ENCODE results near the gene RPL10. TPM values are rescaled to one million over a fixed set of nuclear protein-coding genes. Genes with fewer than 3 reads are reported as not detected.

Gene RPL10
- total RNA-seq, 1 experiment from 2014 or later = 2,466 TPM

DNA sequence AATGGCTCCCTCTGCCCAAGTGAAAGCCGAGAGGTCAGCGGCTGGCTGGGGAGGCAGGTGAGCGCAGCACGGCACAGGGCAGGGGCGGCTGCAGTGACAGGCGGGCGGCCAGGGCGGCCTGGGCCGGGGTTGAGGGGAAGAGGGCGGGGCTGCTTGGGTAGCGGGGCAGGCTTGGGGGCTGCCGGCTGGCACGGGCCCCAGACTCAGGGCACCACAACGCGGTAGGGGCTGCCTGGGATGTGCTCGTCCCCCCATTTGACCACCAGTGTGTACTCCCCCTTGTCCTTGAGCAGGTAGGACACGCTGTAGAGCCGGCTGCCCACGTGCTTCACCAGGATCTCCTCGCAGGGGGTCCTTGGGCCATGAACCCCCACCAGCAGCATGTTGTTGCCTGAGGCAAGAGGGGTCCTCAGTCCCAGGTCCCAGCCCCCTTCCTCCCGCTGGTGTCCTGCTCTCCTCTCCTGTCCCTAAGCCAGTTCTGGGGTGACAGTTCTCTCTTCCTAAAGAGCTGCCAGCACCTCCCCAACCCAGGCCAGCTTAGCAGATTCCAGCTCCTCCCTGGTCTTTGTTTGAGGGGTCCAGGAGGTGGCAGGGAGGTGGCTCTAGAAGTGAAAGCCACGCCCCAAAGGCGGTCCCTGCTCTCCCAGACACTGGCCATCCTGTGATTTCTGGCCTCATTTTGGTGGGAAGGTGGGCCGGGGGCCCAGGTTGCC is 49.4 kb upstream of the RPL10 start:
- H3K4me3 ChIP-seq (ENCODE audit: low read depth in 2 of 2, low read length in 2 of 2) = no peak overlapping the region
- ATAC-seq (no peak), DNase-seq (ENCODE audit: low read depth, low spot score) (no peak)
- ChIA-PET CTCF (no interaction called here), POLR2A (no interaction called here)
- H3K9me3 ChIP-seq (ENCODE audit: control insufficient read depth, insufficient read depth, low read depth, low read length) = no peaks in the 10 kb centered on the region
- no peaks in the 10 kb centered on the region for H3K36me3 ChIP-seq (ENCODE audit: control insufficient read depth, insufficient read depth, low read length)
- no peaks in the 10 kb centered on the region for H3K27me3 ChIP-seq (ENCODE audit: control insufficient read depth, insufficient read depth, low read length)
- TF ChIP-seq, protein P1, sequence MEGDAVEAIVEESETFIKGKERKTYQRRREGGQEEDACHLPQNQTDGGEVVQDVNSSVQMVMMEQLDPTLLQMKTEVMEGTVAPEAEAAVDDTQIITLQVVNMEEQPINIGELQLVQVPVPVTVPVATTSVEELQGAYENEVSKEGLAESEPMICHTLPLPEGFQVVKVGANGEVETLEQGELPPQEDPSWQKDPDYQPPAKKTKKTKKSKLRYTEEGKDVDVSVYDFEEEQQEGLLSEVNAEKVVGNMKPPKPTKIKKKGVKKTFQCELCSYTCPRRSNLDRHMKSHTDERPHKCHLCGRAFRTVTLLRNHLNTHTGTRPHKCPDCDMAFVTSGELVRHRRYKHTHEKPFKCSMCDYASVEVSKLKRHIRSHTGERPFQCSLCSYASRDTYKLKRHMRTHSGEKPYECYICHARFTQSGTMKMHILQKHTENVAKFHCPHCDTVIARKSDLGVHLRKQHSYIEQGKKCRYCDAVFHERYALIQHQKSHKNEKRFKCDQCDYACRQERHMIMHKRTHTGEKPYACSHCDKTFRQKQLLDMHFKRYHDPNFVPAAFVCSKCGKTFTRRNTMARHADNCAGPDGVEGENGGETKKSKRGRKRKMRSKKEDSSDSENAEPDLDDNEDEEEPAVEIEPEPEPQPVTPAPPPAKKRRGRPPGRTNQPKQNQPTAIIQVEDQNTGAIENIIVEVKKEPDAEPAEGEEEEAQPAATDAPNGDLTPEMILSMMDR (IDR thresholded peaks at IDR 0.05) = no peak
- TF ChIP-seq TCF7L2 (IDR thresholded peaks at IDR 0.05; ENCODE audit: low read depth, low read length) (no peak), SIN3A (IDR thresholded peaks at IDR 0.05; ENCODE audit: borderline replicate concordance, insufficient read depth, low read depth, low read length) (no peak)
- TF ChIP-seq, protein P2, sequence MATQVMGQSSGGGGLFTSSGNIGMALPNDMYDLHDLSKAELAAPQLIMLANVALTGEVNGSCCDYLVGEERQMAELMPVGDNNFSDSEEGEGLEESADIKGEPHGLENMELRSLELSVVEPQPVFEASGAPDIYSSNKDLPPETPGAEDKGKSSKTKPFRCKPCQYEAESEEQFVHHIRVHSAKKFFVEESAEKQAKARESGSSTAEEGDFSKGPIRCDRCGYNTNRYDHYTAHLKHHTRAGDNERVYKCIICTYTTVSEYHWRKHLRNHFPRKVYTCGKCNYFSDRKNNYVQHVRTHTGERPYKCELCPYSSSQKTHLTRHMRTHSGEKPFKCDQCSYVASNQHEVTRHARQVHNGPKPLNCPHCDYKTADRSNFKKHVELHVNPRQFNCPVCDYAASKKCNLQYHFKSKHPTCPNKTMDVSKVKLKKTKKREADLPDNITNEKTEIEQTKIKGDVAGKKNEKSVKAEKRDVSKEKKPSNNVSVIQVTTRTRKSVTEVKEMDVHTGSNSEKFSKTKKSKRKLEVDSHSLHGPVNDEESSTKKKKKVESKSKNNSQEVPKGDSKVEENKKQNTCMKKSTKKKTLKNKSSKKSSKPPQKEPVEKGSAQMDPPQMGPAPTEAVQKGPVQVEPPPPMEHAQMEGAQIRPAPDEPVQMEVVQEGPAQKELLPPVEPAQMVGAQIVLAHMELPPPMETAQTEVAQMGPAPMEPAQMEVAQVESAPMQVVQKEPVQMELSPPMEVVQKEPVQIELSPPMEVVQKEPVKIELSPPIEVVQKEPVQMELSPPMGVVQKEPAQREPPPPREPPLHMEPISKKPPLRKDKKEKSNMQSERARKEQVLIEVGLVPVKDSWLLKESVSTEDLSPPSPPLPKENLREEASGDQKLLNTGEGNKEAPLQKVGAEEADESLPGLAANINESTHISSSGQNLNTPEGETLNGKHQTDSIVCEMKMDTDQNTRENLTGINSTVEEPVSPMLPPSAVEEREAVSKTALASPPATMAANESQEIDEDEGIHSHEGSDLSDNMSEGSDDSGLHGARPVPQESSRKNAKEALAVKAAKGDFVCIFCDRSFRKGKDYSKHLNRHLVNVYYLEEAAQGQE (IDR thresholded peaks at IDR 0.05; ENCODE audit: insufficient read depth in 1 of 2, low read depth in 2 of 2, low read length in 1 of 2) = no peak
- BruUV-seq (replicated peaks) = TSS peak; percentile 88
- H3K27ac ChIP-seq (ENCODE audit: low read length) = no peak overlapping the region
- H3K4me1 ChIP-seq (ENCODE audit: control insufficient read depth, insufficient read depth, low read length) = peaks cover 14% of the 10 kb centered on the region
- intact Hi-C loops (cut with micrococcal nuclease; ENCODE audit: unreplicated experiment) (no loop called here), in situ Hi-C loops (cut with HindIII; ENCODE audit: low pct_unique_long_range_greater_than_20kb, low sequenced_read_pairs) (no loop called here)

DNA sequence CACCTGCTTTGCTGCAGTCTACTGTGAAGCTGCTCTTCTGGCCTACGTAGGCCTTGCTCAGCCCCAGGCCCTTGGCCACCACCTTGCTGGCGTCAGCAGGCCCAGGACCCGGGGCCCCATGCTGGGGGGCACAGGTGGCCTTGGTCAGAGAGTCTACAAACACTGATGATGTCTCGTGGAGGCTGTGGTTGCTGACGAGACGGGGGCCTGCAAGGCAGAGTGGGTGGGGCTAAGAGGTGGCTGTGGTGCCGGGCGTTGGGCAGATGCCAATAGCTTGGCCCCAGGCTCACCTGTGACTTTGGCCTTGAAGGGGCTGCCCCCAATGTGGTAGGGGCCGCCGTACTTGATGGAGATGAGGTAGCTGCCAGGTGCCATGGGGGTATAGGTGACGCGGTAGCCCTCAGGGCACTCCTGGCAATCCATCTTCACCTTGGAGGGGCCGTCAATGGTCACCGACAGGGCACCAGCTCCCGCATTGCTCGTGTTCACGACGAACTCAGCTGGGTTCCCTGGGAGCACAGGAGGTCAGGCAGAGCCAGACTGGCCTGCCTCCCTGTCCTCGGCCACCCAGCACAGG is 48.7 kb upstream of the RPL10 start:
- Histone ChIP-seq H3K4me3 (ENCODE audit: low read depth in 2 of 2, low read length in 2 of 2) (no peak overlapping the region), H3K27ac (ENCODE audit: low read length) (no peak overlapping the region), H3K4me1 (ENCODE audit: control insufficient read depth, insufficient read depth, low read length) (peaks cover 14% of the 10 kb centered on the region), H3K27me3 (ENCODE audit: control insufficient read depth, insufficient read depth, low read length) (no peaks in the 10 kb centered on the region), H3K9me3 (ENCODE audit: control insufficient read depth, insufficient read depth, low read depth, low read length) (no peaks in the 10 kb centered on the region), H3K36me3 (ENCODE audit: control insufficient read depth, insufficient read depth, low read length) (no peaks in the 10 kb centered on the region; the same call in 1 of the 2 replicates)
- intact Hi-C loops (cut with micrococcal nuclease; ENCODE audit: unreplicated experiment) = no loop called here
- BruUV-seq (replicated peaks) = no TSS peak
- in situ Hi-C loops (cut with HindIII; ENCODE audit: low pct_unique_long_range_greater_than_20kb, low sequenced_read_pairs) = no loop called here
- ChIA-PET POLR2A (no interaction called here), CTCF (no interaction called here)
- DNase-seq (ENCODE audit: low read depth, low spot score) (no peak), ATAC-seq (no peak)
- TF ChIP-seq POLR2AphosphoS5 (IDR thresholded peaks at IDR 0.05; ENCODE audit: low read depth, low read length) = no peak
- TF ChIP-seq, protein P2 (IDR thresholded peaks at IDR 0.05; ENCODE audit: insufficient read depth in 1 of 2, low read depth in 2 of 2, low read length in 1 of 2) = no peak
- TF ChIP-seq, protein P1 (IDR thresholded peaks at IDR 0.05) = no peak
- TF ChIP-seq TCF7L2 (IDR thresholded peaks at IDR 0.05; ENCODE audit: low read depth, low read length) = no peak
- TF ChIP-seq SIN3A (IDR thresholded peaks at IDR 0.05; ENCODE audit: borderline replicate concordance, insufficient read depth, low read depth, low read length) = no peak
